Osteocyte (in vitro differentiated cells): ENCODE results near the gene ATF6B. TPM values are rescaled to one million over a fixed set of nuclear protein-coding genes. Genes with fewer than 3 reads are reported as not detected.

Experiments used
- DNase-seq: peaks from one replicate; pipeline ENCODE4 v3.0.0; 2021; ENCODE audit warnings: mixed read lengths; ENCODE audit not compliant: unreplicated experiment; ENCODE audit errors: extremely low spot score
- H3K27ac Mint-ChIP-seq: one replicate; pipeline ENCODE4 v1.8.0; 2021; ENCODE audit warnings: mild to moderate bottlenecking, mixed read lengths; ENCODE audit not compliant: unreplicated experiment
- H3K27me3 Mint-ChIP-seq: one replicate; pipeline ENCODE4 v1.8.0; 2021; ENCODE audit warnings: mixed read lengths; ENCODE audit not compliant: unreplicated experiment
- H3K36me3 Mint-ChIP-seq: one replicate; pipeline ENCODE4 v1.8.0; 2021; ENCODE audit warnings: mixed read lengths; ENCODE audit not compliant: unreplicated experiment
- H3K4me1 Mint-ChIP-seq: one replicate; pipeline ENCODE4 v1.8.0; 2021; ENCODE audit warnings: mixed read lengths; ENCODE audit not compliant: unreplicated experiment
- H3K4me3 Mint-ChIP-seq: one replicate; pipeline ENCODE4 v1.8.0; 2021; ENCODE audit warnings: mild to moderate bottlenecking, moderate library complexity, mixed read lengths; ENCODE audit not compliant: unreplicated experiment
- H3K9me3 Mint-ChIP-seq: one replicate; pipeline ENCODE4 v1.8.0; 2021; ENCODE audit warnings: mixed read lengths; ENCODE audit not compliant: unreplicated experiment
- total RNA-seq: library from RNA; stranded (reverse); gene quantifications from 2 replicates; pipeline ENCODE4 v1.2.1, GENCODE V29; 2021
- TF ChIP-seq, protein P1 (sequence below): fragments of 200-600 bp; sonication (generic); IDR thresholded peaks from 2 replicates; pipeline ENCODE4 v1.5.0; 2021; ENCODE audit warnings: antibody characterized with exemption, mild to moderate bottlenecking, moderate library complexity

Gene ATF6B
- total RNA-seq, 1 donor from 2014 or later = 109 TPM

DNA sequence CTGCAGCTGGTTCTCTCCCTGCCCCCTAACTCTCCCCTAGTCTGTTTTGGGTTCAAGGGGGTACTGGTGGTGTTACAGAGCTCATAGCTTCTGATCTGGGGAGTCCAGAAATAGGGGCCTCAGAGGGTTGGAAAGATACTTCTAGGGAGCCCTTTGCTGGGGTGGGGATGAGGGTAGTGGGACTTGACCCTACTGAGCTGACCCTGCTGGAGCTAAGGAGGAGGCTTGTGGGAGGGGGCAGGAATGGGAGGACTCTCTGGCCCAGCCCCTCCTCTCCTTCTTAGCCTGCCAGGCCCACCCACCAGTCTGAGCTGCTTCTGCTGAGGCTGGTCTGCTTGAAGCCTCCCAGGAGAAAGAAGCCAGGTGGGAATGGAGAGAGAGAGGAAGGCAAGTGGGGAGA, 36.2 kb upstream of the ATF6B start, which contains the start of gene EGFL8:
Gene EGFL8 (plus strand): TSS at position 301 of the 400 bp plus-strand sequence. CDS start 1,571 bp downstream, outside the sequence.
- no peaks in the 10 kb centered on the region for H3K27me3 Mint-ChIP-seq
- H3K27ac Mint-ChIP-seq = no peak within 1 kb of the TSS
- H3K9me3 Mint-ChIP-seq = no peaks in the 10 kb centered on the region
- H3K4me3 Mint-ChIP-seq = no peak within 1 kb of the TSS
- peaks cover 31% of the 10 kb centered on the region for H3K36me3 Mint-ChIP-seq
- TF ChIP-seq, protein P1, sequence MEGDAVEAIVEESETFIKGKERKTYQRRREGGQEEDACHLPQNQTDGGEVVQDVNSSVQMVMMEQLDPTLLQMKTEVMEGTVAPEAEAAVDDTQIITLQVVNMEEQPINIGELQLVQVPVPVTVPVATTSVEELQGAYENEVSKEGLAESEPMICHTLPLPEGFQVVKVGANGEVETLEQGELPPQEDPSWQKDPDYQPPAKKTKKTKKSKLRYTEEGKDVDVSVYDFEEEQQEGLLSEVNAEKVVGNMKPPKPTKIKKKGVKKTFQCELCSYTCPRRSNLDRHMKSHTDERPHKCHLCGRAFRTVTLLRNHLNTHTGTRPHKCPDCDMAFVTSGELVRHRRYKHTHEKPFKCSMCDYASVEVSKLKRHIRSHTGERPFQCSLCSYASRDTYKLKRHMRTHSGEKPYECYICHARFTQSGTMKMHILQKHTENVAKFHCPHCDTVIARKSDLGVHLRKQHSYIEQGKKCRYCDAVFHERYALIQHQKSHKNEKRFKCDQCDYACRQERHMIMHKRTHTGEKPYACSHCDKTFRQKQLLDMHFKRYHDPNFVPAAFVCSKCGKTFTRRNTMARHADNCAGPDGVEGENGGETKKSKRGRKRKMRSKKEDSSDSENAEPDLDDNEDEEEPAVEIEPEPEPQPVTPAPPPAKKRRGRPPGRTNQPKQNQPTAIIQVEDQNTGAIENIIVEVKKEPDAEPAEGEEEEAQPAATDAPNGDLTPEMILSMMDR = no peak
- no peak for DNase-seq
- H3K4me1 Mint-ChIP-seq = peaks cover 3% of the 10 kb centered on the region

DNA sequence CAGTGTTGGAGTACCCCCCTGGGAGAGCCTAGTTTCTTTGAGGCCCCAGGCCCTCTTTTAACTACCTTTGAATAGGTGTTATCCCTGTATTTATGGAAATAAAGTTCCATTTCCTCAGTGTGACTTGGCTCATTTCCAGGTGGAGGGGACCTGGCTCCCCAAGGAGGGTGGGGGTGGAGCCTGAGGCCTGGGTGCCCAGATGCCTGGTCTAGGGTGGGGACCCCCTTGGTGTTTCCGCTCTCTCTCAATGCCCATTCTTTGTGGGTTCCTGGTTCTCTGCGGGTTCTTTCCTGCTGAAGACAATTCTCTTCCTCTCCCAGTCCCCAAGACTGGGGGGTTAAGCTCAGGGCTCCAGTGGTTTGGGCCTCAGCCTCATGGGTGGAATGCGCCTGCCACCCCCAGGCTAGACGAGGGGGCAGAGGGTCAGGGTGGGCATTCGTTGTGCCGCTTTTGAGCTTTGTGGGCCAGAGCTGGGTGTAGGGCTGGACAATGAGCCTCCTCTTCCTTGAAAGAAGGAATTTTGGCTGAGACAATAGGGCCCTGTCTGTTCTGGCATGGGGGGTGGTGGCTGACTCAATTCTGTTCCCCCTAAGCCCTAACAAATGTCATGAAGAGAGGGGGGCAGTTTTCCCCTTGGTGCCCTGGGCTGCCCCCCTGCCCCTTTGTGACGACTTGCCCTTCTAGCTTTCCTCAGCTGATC, 35.7 kb upstream of the ATF6B start:
- Mint-ChIP-seq H3K27ac (no peak overlapping the region), H3K9me3 (no peaks in the 10 kb centered on the region), H3K4me1 (peaks cover 1% of the 10 kb centered on the region), H3K4me3 (no peak overlapping the region), H3K27me3 (no peaks in the 10 kb centered on the region), H3K36me3 (peaks cover 29% of the 10 kb centered on the region)
- TF ChIP-seq, protein P1 = no peak
- DNase-seq = no peak

DNA sequence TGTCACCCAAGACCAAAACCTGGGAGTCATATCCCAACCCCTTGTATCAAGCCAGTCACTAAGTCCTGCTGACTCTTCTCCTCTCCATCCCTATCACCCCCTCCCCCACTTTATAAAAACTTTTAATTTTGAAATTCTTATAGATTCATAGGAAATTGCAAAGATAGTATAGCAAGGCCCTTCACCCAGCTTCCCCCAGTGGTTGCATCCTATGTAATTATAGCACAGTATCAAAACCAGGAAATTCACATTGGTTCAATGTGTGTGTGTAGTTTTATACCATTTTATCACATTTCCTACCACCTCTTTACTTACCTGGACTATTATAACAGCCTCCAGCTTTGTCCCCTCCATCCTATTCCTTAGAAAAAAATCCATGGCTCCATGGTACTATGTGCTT, 30.0 kb upstream of the ATF6B start:
- TF ChIP-seq, protein P1 = no peak
- Mint-ChIP-seq H3K4me3 (no peak overlapping the region), H3K27me3 (no peaks in the 10 kb centered on the region), H3K36me3 (peaks cover 23% of the 10 kb centered on the region), H3K9me3 (no peaks in the 10 kb centered on the region), H3K4me1 (peaks cover 16% of the 10 kb centered on the region), H3K27ac (no peak overlapping the region)
- no peak for DNase-seq

DNA sequence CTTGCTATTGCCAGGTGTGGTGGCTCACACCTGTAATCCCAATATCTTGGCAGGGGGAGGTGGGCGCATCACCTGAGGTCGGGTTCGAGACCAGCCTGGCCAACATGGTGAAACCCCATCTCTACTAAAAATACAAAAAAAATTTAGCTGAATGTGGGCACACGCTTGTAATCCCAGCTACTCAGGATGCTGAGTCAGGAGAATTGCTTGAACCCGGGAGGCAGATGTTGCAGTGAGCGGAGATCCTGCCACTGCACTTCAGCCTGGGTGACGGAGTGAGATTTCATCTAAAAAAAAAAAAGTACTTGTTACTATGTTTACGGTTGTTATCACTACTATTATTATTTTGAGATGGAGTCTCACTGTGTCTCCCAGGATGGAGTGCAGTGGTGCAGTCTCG, 28.8 kb upstream of the ATF6B start:
- no peaks in the 10 kb centered on the region for H3K9me3 Mint-ChIP-seq
- H3K36me3 Mint-ChIP-seq = peaks cover 18% of the 10 kb centered on the region
- H3K27ac Mint-ChIP-seq = no peak overlapping the region
- H3K4me1 Mint-ChIP-seq = peaks cover 27% of the 10 kb centered on the region
- no peak overlapping the region for H3K4me3 Mint-ChIP-seq
- TF ChIP-seq, protein P1 = no peak
- no peak for DNase-seq
- no peaks in the 10 kb centered on the region for H3K27me3 Mint-ChIP-seq

DNA sequence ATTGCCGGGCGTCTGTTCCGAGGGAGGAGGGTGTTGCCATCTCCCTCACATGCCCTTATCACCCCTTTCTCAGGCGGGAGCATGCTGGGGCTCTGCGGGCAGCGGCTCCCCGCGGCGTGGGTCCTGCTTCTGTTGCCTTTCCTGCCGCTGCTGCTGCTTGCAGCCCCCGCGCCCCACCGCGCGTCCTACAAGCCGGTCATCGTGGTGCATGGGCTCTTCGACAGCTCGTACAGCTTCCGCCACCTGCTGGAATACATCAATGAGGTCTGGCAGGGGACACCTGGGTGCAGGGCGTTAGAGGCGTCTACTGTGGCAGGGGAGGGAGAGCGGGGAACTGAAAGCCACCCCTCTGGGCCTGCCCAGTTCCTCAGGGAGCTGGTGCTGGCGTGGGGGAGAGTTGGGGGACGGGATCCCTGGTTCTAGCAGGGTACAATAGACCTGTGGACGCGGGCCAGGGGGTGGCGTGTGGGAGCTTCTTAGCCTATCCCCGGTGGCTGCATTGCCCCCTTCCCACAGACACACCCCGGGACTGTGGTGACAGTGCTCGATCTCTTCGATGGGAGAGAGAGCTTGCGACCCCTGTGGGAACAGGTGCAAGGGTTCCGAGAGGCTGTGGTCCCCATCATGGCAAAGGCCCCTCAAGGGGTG, 26.6 kb upstream of the ATF6B start:
- Mint-ChIP-seq H3K4me1 (peaks cover 32% of the 10 kb centered on the region), H3K36me3 (peaks cover 18% of the 10 kb centered on the region), H3K4me3 (peak overlapping the region; percentile 99), H3K27me3 (no peaks in the 10 kb centered on the region), H3K9me3 (no peaks in the 10 kb centered on the region), H3K27ac (peak overlapping the region; percentile 98)
- TF ChIP-seq, protein P1 = peak; percentile 67
- no peak for DNase-seq
